Stomach (tissue), 9 donors: ENCODE measurements around the gene DAND5. TPM values are rescaled to one million over a fixed set of nuclear protein-coding genes. Genes with fewer than 3 reads are reported as not detected.

ENCODE experiments used
- DNase-seq, 2 donors: peaks; one replicate each; pipeline versions ENCODE4 v3.0.0 to v3.0.0-alpha.2; 2013 to 2019
- H3K27ac ChIP-seq, 5 donors: fragments of 200-600 bp in 4 of 5; sonication (generic) in 4 of 5; one replicate each; pipeline ENCODE4 v1.5.1; 2013 to 2019; ENCODE audit warnings: mild to moderate bottlenecking in 1 of 5, moderate library complexity in 1 of 5
- H3K27me3 ChIP-seq, 3 donors: fragments of 200-600 bp; sonication (generic); one replicate each; pipeline ENCODE4 v1.5.1; 2017 to 2019; ENCODE audit warnings: mixed run types in 1 of 3
- H3K36me3 ChIP-seq, 4 donors: fragments of 200-600 bp; sonication (generic); 1 replicate in 3 of 4; 2 replicates in 1 of 4; pipeline ENCODE4 v1.5.1; 2016 to 2019
- H3K4me1 ChIP-seq, 4 donors: fragments of 200-600 bp; sonication (generic); one replicate each; pipeline ENCODE4 v1.5.1; 2016 to 2019
- H3K4me3 ChIP-seq, 4 donors: fragments of 200-600 bp; sonication (generic) in 3 of 4; one replicate each; pipeline ENCODE4 v1.5.1; 2016 to 2019; ENCODE audit warnings: mild to moderate bottlenecking in 1 of 4
- H3K9me3 ChIP-seq, 4 donors: fragments of 200-600 bp; sonication (generic); one replicate each; pipeline ENCODE4 v1.5.1; 2016 to 2019
- CTCF ChIP-seq, 7 experiments: fragments of 450-650 bp in 4 of 7; fragments of 200-600 bp in 3 of 7; sonication (generic) in 3 of 7; IDR thresholded peaks; one replicate each; pipeline ENCODE4 v1.5.1; 2016 to 2019; ENCODE audit warnings: antibody characterized with exemption in 7 of 7, control low read depth in 2 of 7, mild to moderate bottlenecking in 1 of 7
- EP300 ChIP-seq: sonication (generic); formaldehyde crosslinking; IDR thresholded peaks from one replicate; pipeline ENCODE4 v1.6.1; 2017; ENCODE audit warnings: antibody characterized with exemption
- POLR2A ChIP-seq, 4 donors: fragments of 450-650 bp; IDR thresholded peaks; one replicate each; pipeline ENCODE4 v1.6.1; 2016; ENCODE audit warnings: antibody characterized with exemption in 4 of 4, control low read depth in 2 of 4, mild to moderate bottlenecking in 1 of 4, moderate library complexity in 1 of 4
- POLR2AphosphoS5 ChIP-seq, 3 donors: sonication (generic); formaldehyde crosslinking; IDR thresholded peaks; one replicate each; pipeline ENCODE4 v1.6.1; 2016; ENCODE audit warnings: antibody characterized with exemption in 3 of 3
- WGBS, 5 donors: extraction: QIAGEN DNeasy Blood & Tissue Kit in 3 of 5; methylation state at CpG; one replicate each; pipeline versions ENCODE4 v1.1.5 to v1.1.7; 2013 to 2018; 5-methylcytosine and 5-hydroxymethylcytosine counted together
- intact Hi-C: fragments of 100-400 bp; cut with DNase I; formaldehyde crosslinking; loops from one replicate; pipeline ENCODE4 v1.15.1; 2023; ENCODE audit warnings: low total_unique reads
- polyA plus RNA-seq, 3 donors: library from polyadenylated mRNA; stranded (reverse); fragments of 200-250 nt; gene quantifications; one replicate each; pipeline ENCODE4 v1.2.3, GENCODE V29; 2013
- total RNA-seq, 5 donors: library from RNA; depleted of rRNA; stranded (reverse); fragments of >200 nt; gene quantifications; one replicate each; pipeline versions ENCODE4 v1.1.0 to v1.2.3, GENCODE V29; 2014 to 2016
- donor health status: healthy with polysubstance abuse.
- donor health status: Bipolar disorder and iron deficiency.
- donor health status: healthy.

Gene DAND5
- total and polyA plus RNA-seq, 8 donors: 0.12 to 0.58 (median 0.13) TPM; not detected in 5

DNA sequence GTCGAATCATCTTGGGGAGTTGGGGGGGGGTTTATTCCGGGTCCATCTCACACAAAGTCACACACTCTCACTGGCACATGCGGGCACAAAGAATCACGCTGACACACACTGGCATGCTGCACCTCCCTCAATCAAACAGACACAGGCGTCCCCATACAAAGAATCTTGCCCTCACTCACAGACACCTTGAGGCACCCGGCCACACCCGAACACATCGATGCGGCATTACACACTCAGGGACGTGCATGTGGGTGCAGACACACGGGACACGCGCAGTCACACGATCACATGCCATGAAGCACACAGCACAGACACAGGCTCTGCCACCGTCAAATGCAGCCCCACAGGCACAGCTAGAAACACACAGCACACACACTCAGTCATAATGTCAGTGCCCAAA, 33.7 kb downstream of the DAND5 start:
- no peak for DNase-seq
- H3K27me3 ChIP-seq: no peaks in the 10 kb centered on the region
- TF ChIP-seq EP300: no peak
- no peak for TF ChIP-seq POLR2A (IDR thresholded peaks at IDR 0.05)
- TF ChIP-seq CTCF (IDR thresholded peaks at IDR 0.05): no peak
- no peak for TF ChIP-seq POLR2AphosphoS5 (IDR thresholded peaks at IDR 0.05)
- peaks cover 87 to 100% (median 99%) of the 10 kb centered on the region in 4 donors for H3K4me1 ChIP-seq
- H3K27ac ChIP-seq: peak overlapping the region; percentile 90 to 94 (median 92)
- peak overlapping the region in 3 of 4 donors; percentile 39 to 41 (median 40) for H3K4me3 ChIP-seq
- 29 to 62% (median 43%) methylated on average over 14 to 15 of the region's 15 CpGs for whole genome bisulfite sequencing, 5 donors
- no peaks in the 10 kb centered on the region for H3K9me3 ChIP-seq
- peaks cover 0 to 9% (median 8%) of the 10 kb centered on the region in 4 donors for H3K36me3 ChIP-seq
- intact Hi-C loops: no loop called here

- Histone ChIP-seq H3K27me3 (peaks cover 0 to 4% (median 0%) of the 10 kb centered on the region in 3 donors), H3K4me1 (peaks cover 98 to 100% (median 100%) of the 10 kb centered on the region in 4 donors), H3K4me3 (no peak overlapping the region), H3K9me3 (no peaks in the 10 kb centered on the region), H3K27ac (peak overlapping the region; percentile 24 to 94 (median 90)), H3K36me3 (peaks cover 0 to 5% (median under 1%) of the 10 kb centered on the region in 4 donors)
- 32 to 74% (median 48%) methylated on average over 7 of the region's 7 CpGs for WGBS, 5 donors
- TF ChIP-seq POLR2A (IDR thresholded peaks at IDR 0.05) (no peak), POLR2AphosphoS5 (IDR thresholded peaks at IDR 0.05) (peak in 1 of 3 donors; percentile 23)
- peak in 1 of 2 donors; percentile 72 for DNase-seq
- intact Hi-C loops: no loop called here
Measured at GRCh38 chr19:13004273-13004672, 34.9 kb downstream of the DAND5 start.

DNA sequence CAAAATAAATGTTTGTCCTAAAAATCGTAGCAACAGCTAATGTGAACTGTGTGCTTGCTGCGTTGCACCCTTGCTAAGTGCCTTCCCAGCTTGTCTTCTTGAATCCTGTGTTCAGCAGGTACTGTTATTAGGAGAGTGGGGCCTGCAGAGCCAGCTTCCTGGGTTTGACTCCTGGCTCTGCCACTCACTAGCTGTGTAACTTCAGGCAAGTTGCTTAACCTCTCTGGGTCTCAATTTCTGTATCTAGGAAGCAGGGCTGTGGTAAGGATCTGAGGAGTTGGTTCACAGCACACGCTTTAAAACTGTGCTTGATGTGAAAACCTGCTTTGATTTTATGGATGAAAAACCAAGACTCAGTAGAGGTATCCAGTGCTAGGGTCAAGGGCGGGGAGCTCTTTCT, 35.9 kb downstream of the DAND5 start:
- H3K27ac ChIP-seq: peak overlapping the region in 4 of 5 donors; percentile 86 to 94 (median 92)
- DNase-seq: no peak
- H3K36me3 ChIP-seq: no peaks in the 10 kb centered on the region
- H3K9me3 ChIP-seq: no peaks in the 10 kb centered on the region
- WGBS, 5 donors: 52 to 73% (median 65%) methylated on average over 4 of the region's 4 CpGs
- H3K4me1 ChIP-seq: peaks cover 99 to 100% (median 100%) of the 10 kb centered on the region in 4 donors
- no peak overlapping the region for H3K4me3 ChIP-seq
- intact Hi-C loops: no loop called here
- H3K27me3 ChIP-seq: peaks cover 0 to 14% (median 0%) of the 10 kb centered on the region in 3 donors
- TF ChIP-seq CTCF (IDR thresholded peaks at IDR 0.05) (no peak), POLR2AphosphoS5 (IDR thresholded peaks at IDR 0.05) (no peak), EP300 (no peak)

DNA sequence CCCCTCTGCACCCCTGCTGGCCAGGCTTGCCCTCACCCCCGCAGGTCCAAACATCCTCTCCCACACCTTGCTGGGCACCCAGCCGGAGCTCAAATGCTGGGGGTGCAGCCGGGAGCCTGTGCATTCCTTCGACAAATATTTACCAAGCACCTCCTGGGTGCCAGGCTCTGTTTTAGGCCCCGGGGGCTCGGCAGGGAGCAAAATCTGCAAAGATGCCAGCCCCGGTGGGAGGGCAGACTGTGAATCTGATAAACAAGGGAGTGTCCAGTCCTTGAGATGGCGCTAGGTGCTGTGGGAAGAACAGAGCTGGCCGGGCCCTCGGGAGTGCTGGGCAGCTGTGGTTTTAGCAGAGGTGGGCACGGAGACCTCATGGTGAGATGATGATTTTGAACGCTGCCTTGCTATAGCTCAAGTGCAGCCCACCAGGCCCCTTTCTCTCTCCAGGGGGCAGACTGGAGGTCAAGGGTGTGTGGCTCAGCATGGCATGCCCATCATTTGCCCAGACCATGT, 36.5 kb downstream of the DAND5 start:
- H3K4me1 ChIP-seq: peaks cover 99 to 100% (median 100%) of the 10 kb centered on the region in 4 donors
- TF ChIP-seq CTCF (IDR thresholded peaks at IDR 0.05) (no peak), EP300 (no peak), POLR2A (IDR thresholded peaks at IDR 0.05) (no peak), POLR2AphosphoS5 (IDR thresholded peaks at IDR 0.05) (no peak)
- H3K36me3 ChIP-seq: no peaks in the 10 kb centered on the region
- peaks cover 0 to 21% (median 4%) of the 10 kb centered on the region in 3 donors for H3K27me3 ChIP-seq
- peak overlapping the region in 1 of 4 donors; percentile 23 for H3K4me3 ChIP-seq
- 28 to 50% (median 40%) methylated on average over 8 to 12 of the region's 12 CpGs for WGBS, 5 donors
- peak overlapping the region; percentile 59 to 94 (median 90) for H3K27ac ChIP-seq
- H3K9me3 ChIP-seq: no peaks in the 10 kb centered on the region
- intact Hi-C loops: no loop called here
- DNase-seq: no peak
